ENCODE measurements around the gene TMIGD2.
"Not testable (repeated sequence)": the region's sequence is repeated elsewhere in the genome, so short reads cannot be mapped to it uniquely, and the experiment has no call there.

Gene TMIGD2

DNA sequence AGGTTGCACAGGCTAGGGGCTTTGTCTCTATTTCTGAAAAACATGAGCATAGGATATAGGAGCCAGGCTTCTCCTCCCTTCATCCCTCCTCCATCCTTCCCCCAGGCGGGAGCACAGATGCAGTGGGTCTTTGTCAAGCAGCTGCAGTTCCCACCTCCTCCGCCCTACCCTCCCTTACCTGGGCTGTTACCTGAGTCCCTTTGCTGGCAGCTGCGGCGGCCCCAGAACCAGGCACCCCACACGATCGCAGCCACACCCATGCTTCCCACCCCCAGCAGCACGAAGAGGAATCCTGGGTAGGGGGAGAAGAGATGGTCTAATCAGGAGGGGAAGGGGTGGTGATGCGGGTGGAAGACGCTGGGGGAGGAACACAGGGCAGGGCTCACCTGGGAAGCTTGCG, 7.8 kb downstream of the TMIGD2 start:
- TF ChIP-seq EZH2phosphoT487 (IDR thresholded peaks at IDR 0.05; ENCODE audit: low read depth), result no peak
- TF ChIP-seq, protein P1, sequence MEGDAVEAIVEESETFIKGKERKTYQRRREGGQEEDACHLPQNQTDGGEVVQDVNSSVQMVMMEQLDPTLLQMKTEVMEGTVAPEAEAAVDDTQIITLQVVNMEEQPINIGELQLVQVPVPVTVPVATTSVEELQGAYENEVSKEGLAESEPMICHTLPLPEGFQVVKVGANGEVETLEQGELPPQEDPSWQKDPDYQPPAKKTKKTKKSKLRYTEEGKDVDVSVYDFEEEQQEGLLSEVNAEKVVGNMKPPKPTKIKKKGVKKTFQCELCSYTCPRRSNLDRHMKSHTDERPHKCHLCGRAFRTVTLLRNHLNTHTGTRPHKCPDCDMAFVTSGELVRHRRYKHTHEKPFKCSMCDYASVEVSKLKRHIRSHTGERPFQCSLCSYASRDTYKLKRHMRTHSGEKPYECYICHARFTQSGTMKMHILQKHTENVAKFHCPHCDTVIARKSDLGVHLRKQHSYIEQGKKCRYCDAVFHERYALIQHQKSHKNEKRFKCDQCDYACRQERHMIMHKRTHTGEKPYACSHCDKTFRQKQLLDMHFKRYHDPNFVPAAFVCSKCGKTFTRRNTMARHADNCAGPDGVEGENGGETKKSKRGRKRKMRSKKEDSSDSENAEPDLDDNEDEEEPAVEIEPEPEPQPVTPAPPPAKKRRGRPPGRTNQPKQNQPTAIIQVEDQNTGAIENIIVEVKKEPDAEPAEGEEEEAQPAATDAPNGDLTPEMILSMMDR (IDR thresholded peaks at IDR 0.05; ENCODE audit: low read depth, low read length), result no peak
- Histone ChIP-seq H2AFZ (ENCODE audit: low read depth, low read length) (no peak overlapping the region), H3K36me3 (replicated peaks; ENCODE audit: low read depth, low read length) (no peaks in the 10 kb centered on the region), H3K79me2 (ENCODE audit: low read length) (no peaks in the 10 kb centered on the region), H3K27ac (ENCODE audit: low read length) (no peak overlapping the region), H4K20me1 (ENCODE audit: insufficient read depth, low read length) (no peaks in the 10 kb centered on the region), H3K4me2 (ENCODE audit: low read length) (no peak overlapping the region), H3K27me3 (ENCODE audit: low read depth, low read length) (peaks cover 4% of the 10 kb centered on the region; the same call in 1 of the 2 replicates), H3K4me3 (ENCODE audit: low read length) (no peak overlapping the region), H3K9me3 (ENCODE audit: insufficient read depth, low read length) (no peaks in the 10 kb centered on the region), H3K4me1 (ENCODE audit: low read length) (no peaks in the 10 kb centered on the region), H3K9ac (ENCODE audit: low read length) (no peak overlapping the region)

DNA sequence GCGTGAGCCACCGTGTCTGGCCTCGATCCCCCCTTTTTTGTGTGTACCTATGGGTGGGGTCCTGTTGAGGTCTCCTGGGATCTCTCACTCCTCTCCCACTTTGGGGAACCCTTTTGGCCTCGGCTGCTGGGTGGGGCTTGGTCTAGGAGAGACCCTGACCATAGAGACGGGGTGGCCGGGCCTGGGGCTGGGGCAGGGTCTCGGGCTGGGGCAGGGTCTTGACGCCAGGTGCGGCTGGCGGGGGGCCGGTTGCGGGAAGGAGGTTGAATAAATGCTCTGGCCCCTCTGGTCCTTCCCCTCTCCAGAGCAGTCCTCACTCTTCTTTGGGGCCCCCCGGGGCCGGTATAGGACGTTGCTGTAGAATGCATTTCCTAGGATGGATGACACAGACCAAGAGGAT, 9.7 kb downstream of the TMIGD2 start:
- H3K27ac ChIP-seq (ENCODE audit: low read length), result no peak overlapping the region
- H3K4me3 ChIP-seq (ENCODE audit: low read length), result no peak overlapping the region
- H4K20me1 ChIP-seq (ENCODE audit: insufficient read depth, low read length), result no peaks in the 10 kb centered on the region
- no peaks in the 10 kb centered on the region for H3K36me3 ChIP-seq (replicated peaks; ENCODE audit: low read depth, low read length)
- H3K79me2 ChIP-seq (ENCODE audit: low read length), result no peaks in the 10 kb centered on the region
- no peak overlapping the region for H3K4me2 ChIP-seq (ENCODE audit: low read length)
- H2AFZ ChIP-seq (ENCODE audit: low read depth, low read length), result no peak overlapping the region
- H3K9ac ChIP-seq (ENCODE audit: low read length), result no peak overlapping the region
- TF ChIP-seq, protein P1 (IDR thresholded peaks at IDR 0.05; ENCODE audit: low read depth, low read length), result no peak
- no peak for TF ChIP-seq EZH2phosphoT487 (IDR thresholded peaks at IDR 0.05; ENCODE audit: low read depth)
- H3K9me3 ChIP-seq (ENCODE audit: insufficient read depth, low read length), result no peaks in the 10 kb centered on the region
- peaks cover 4% of the 10 kb centered on the region; the same call in 1 of the 2 replicates for H3K27me3 ChIP-seq (ENCODE audit: low read depth, low read length)
- no peaks in the 10 kb centered on the region for H3K4me1 ChIP-seq (ENCODE audit: low read length)

DNA sequence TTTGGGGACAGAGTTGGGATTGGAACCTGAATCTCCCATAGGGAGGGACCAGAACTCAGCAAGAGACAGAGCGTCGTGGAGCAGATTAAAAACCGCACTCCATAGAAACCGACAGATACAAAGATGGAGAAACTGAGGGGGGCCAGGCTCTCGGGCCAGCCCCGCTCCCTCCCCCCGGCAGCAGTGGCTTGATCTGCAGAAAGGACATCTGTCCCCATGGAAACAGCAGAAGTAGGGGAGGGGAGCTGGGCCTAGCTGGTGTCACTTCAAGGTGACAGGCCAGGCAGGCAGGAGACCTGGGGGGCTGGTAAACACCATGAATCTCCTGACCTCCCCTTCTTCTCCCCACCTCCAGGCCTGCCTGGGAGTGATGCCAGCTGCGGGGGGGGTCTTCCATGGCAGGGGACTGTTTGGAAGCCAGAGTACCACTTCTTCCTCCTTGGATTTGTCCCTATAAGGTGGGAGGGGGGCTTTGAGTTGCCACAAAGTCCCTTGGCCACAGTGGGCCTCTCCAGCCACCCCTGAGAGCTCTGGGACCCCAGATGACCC, 10.9 kb downstream of the TMIGD2 start:
- no peaks in the 10 kb centered on the region for H4K20me1 ChIP-seq (ENCODE audit: insufficient read depth, low read length)
- H3K79me2 ChIP-seq (ENCODE audit: low read length), result no peaks in the 10 kb centered on the region
- H2AFZ ChIP-seq (ENCODE audit: low read depth, low read length), result no peak overlapping the region
- H3K27me3 ChIP-seq (ENCODE audit: low read depth, low read length), result peaks cover 4% of the 10 kb centered on the region; the same call in 1 of the 2 replicates
- H3K4me2 ChIP-seq (ENCODE audit: low read length), result no peak overlapping the region
- H3K4me3 ChIP-seq (ENCODE audit: low read length), result no peak overlapping the region
- no peaks in the 10 kb centered on the region for H3K36me3 ChIP-seq (replicated peaks; ENCODE audit: low read depth, low read length)
- H3K9me3 ChIP-seq (ENCODE audit: insufficient read depth, low read length), result no peaks in the 10 kb centered on the region
- H3K4me1 ChIP-seq (ENCODE audit: low read length), result no peaks in the 10 kb centered on the region
- H3K9ac ChIP-seq (ENCODE audit: low read length), result no peak overlapping the region
- H3K27ac ChIP-seq (ENCODE audit: low read length), result no peak overlapping the region
- TF ChIP-seq EZH2phosphoT487 (IDR thresholded peaks at IDR 0.05; ENCODE audit: low read depth), result no peak
- TF ChIP-seq, protein P1 (IDR thresholded peaks at IDR 0.05; ENCODE audit: low read depth, low read length), result no peak

DNA sequence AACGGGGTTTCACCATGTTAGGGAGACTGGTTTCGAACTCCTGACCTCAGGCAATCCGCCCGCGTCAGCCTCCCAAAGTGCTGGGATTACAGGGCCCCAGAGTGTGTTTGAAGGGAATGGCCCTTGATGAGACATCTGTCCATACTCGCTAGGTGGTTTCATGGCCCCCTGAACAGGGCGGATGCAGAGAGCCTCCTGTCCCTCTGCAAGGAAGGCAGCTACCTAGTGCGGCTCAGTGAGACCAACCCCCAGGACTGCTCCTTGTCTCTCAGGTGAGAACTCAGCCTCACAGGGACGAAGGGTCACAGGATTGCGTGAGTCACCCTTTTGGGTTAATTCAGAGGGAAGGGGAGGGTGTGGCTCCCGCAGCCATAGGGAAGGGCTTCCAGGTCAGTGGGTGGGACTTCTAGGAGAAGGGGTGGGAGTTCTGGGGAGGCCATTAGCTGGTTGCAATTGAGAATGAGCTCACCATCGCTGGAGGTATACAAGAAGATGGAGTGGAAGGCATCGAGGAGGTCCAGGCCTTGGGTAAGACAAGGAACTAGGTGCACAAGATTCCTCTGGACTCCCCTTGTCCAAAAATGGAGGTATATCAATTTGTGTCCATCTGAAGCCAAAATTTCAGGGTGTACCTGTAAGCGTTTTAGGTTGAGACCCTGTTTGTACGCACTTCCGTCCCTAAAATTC, 14.0 kb downstream of the TMIGD2 start:
- Histone ChIP-seq H3K9ac (ENCODE audit: low read length) (no peak overlapping the region), H4K20me1 (ENCODE audit: insufficient read depth, low read length) (no peaks in the 10 kb centered on the region), H3K79me2 (ENCODE audit: low read length) (no peaks in the 10 kb centered on the region), H3K27me3 (ENCODE audit: low read depth, low read length) (peaks cover 8% of the 10 kb centered on the region), H3K36me3 (replicated peaks; ENCODE audit: low read depth, low read length) (no peaks in the 10 kb centered on the region), H3K4me3 (ENCODE audit: low read length) (no peak overlapping the region), H3K9me3 (ENCODE audit: insufficient read depth, low read length) (no peaks in the 10 kb centered on the region), H2AFZ (ENCODE audit: low read depth, low read length) (no peak overlapping the region), H3K4me1 (ENCODE audit: low read length) (no peaks in the 10 kb centered on the region), H3K27ac (ENCODE audit: low read length) (no peak overlapping the region), H3K4me2 (ENCODE audit: low read length) (no peak overlapping the region)
- no peak for TF ChIP-seq EZH2phosphoT487 (IDR thresholded peaks at IDR 0.05; ENCODE audit: low read depth)
- TF ChIP-seq, protein P1 (IDR thresholded peaks at IDR 0.05; ENCODE audit: low read depth, low read length), result no peak

DNA sequence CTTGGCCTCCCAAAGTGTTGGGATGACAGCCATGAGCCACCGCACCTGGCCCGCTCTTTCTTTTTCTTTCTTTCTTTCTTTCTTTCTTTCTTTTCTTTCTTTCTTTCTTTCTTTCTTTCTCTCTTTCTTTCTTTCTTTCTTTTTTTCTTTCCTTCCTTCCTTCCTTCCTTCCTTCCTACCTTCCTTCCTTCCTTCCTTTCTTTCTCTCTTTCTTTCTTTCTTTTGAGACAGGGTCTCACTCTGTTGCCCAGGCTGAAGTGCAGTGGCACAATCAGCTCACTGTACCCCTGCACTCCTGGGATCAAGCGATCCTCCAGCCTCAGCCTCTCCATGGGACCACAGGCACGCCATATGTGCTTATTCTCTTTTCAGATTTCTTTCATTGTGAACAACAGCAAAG, 16.0 kb downstream of the TMIGD2 start:
- H3K4me1 ChIP-seq (ENCODE audit: low read length); H3K9me3 ChIP-seq (ENCODE audit: insufficient read depth, low read length); H3K27me3 ChIP-seq (ENCODE audit: low read depth, low read length); H3K36me3 ChIP-seq (replicated peaks; ENCODE audit: low read depth, low read length); H3K4me3 ChIP-seq (ENCODE audit: low read length); H3K9ac ChIP-seq (ENCODE audit: low read length); H2AFZ ChIP-seq (ENCODE audit: low read depth, low read length); H3K27ac ChIP-seq (ENCODE audit: low read length); H3K4me2 ChIP-seq (ENCODE audit: low read length); H3K79me2 ChIP-seq (ENCODE audit: low read length); H4K20me1 ChIP-seq (ENCODE audit: insufficient read depth, low read length): not testable (repeated sequence)

All from OCI-LY3 (cell line).